IgD-negative memory B cell (primary cell): Measurements from ENCODE around the gene ASIC3. TPM values are rescaled to one million over a fixed set of nuclear protein-coding genes. Genes with fewer than 3 reads are reported as not detected.
A peak's percentile ranks its signal among the peaks of the same experiment; 100 is the strongest.

Experiments
- H3K27ac Mint-ChIP-seq, 3 donors: one replicate each; pipeline ENCODE4 v1.8.0; 2020 to 2022; ENCODE audit warnings: mild to moderate bottlenecking in 3 of 3, mixed read lengths in 3 of 3, moderate library complexity in 1 of 3
- H3K27me3 Mint-ChIP-seq: one replicate; pipeline ENCODE4 v1.8.0; 2021; ENCODE audit warnings: mixed read lengths
- H3K36me3 Mint-ChIP-seq: one replicate; pipeline ENCODE4 v1.8.0; 2020; ENCODE audit warnings: mild to moderate bottlenecking, mixed read lengths
- H3K4me1 Mint-ChIP-seq, 3 donors: one replicate each; pipeline ENCODE4 v1.8.0; 2020 to 2022; ENCODE audit warnings: mixed read lengths in 3 of 3, mild to moderate bottlenecking in 1 of 3
- H3K4me3 Mint-ChIP-seq, 4 donors: one replicate each; pipeline ENCODE4 v1.8.0; 2020 to 2022; ENCODE audit warnings: mild to moderate bottlenecking in 4 of 4, mixed read lengths in 4 of 4, moderate library complexity in 3 of 4
- H3K9me3 Mint-ChIP-seq, 3 donors: one replicate each; pipeline ENCODE4 v1.8.0; 2020 to 2021; ENCODE audit warnings: mixed read lengths in 3 of 3, mild to moderate bottlenecking in 1 of 3
- polyA plus RNA-seq: library from polyadenylated mRNA; unstranded; fragments of 300-500 nt; fragmentation: Illumina TruSeq; gene quantifications from one replicate; pipeline ENCODE4 v1.2.3, GENCODE V29; 2021

The ASIC3 gene
- polyA plus RNA-seq, 1 donor from 2014 or later: not detected

- H3K4me3 Mint-ChIP-seq: no peak overlapping the region
- H3K9me3 Mint-ChIP-seq: no peaks in the 10 kb centered on the region
- H3K36me3 Mint-ChIP-seq: peaks cover 1% of the 10 kb centered on the region
- peaks cover 11% of the 10 kb centered on the region for H3K27me3 Mint-ChIP-seq
- peaks cover 0 to 4% (median 0%) of the 10 kb centered on the region in 3 donors for H3K4me1 Mint-ChIP-seq
- no peak overlapping the region for H3K27ac Mint-ChIP-seq
These were observed 2.8 kb downstream of the ASIC3 start for GRCh38 chr7:151051108-151051507.

GRCh38 chr7:151053096-151053495 lies 4.8 kb downstream of the ASIC3 start:
- Mint-ChIP-seq H3K36me3 (peaks cover 1% of the 10 kb centered on the region), H3K9me3 (no peaks in the 10 kb centered on the region), H3K4me3 (no peak overlapping the region), H3K4me1 (peaks cover 5 to 9% (median 6%) of the 10 kb centered on the region in 3 donors), H3K27ac (no peak overlapping the region), H3K27me3 (peaks cover 11% of the 10 kb centered on the region)

GRCh38 chr7:151053751-151054150 lies 5.4 kb downstream of the ASIC3 start:
- Mint-ChIP-seq H3K4me1 (peaks cover 8 to 9% (median 8%) of the 10 kb centered on the region in 3 donors), H3K4me3 (no peak overlapping the region), H3K27me3 (peaks cover 11% of the 10 kb centered on the region), H3K27ac (no peak overlapping the region), H3K9me3 (no peaks in the 10 kb centered on the region), H3K36me3 (peaks cover 1% of the 10 kb centered on the region)

GRCh38 chr7:151056283-151056665 lies 7.9 kb downstream of the ASIC3 start:
- H3K4me1 Mint-ChIP-seq: peaks cover 9 to 11% (median 9%) of the 10 kb centered on the region in 3 donors
- H3K27me3 Mint-ChIP-seq: peaks cover 10% of the 10 kb centered on the region
- H3K27ac Mint-ChIP-seq: no peak overlapping the region
- H3K36me3 Mint-ChIP-seq: peaks cover 1% of the 10 kb centered on the region
- H3K4me3 Mint-ChIP-seq: peak overlapping the region; percentile 69 to 99 (median 94)
- H3K9me3 Mint-ChIP-seq: no peaks in the 10 kb centered on the region

GRCh38 chr7:151056666-151057505 lies 8.6 kb downstream of the ASIC3 start:
- peak overlapping the region; percentile 89 to 99 (median 98) for H3K4me3 Mint-ChIP-seq
- peak overlapping the region in 1 of 3 donors; percentile 94 for H3K27ac Mint-ChIP-seq
- peaks cover 1% of the 10 kb centered on the region for H3K36me3 Mint-ChIP-seq
- H3K27me3 Mint-ChIP-seq: peaks cover 5% of the 10 kb centered on the region
- no peaks in the 10 kb centered on the region for H3K9me3 Mint-ChIP-seq
- H3K4me1 Mint-ChIP-seq: peaks cover 9 to 11% (median 11%) of the 10 kb centered on the region in 3 donors

GRCh38 chr7:151057506-151057988 lies 9.2 kb downstream of the ASIC3 start, which contains the start of gene CDK5:
Gene CDK5 (minus strand): TSS chr7:151057897. CDS start chr7:151057848, 49 bp downstream.
- H3K36me3 Mint-ChIP-seq: peaks cover 1% of the 10 kb centered on the region
- peak within 1 kb of the TSS; percentile 89 to 99 (median 98) for H3K4me3 Mint-ChIP-seq
- H3K27me3 Mint-ChIP-seq: peaks cover 2% of the 10 kb centered on the region
- no peaks in the 10 kb centered on the region for H3K9me3 Mint-ChIP-seq
- H3K4me1 Mint-ChIP-seq: peaks cover 9 to 11% (median 10%) of the 10 kb centered on the region in 3 donors
- H3K27ac Mint-ChIP-seq: peak within 1 kb of the TSS; percentile 94 to 96 (median 95)

GRCh38 chr7:151057989-151058780 lies 9.9 kb downstream of the ASIC3 start:
- Mint-ChIP-seq H3K27ac (peak overlapping the region; percentile 94 to 96 (median 95)), H3K36me3 (no peaks in the 10 kb centered on the region), H3K4me1 (peaks cover 9 to 11% (median 9%) of the 10 kb centered on the region in 3 donors), H3K9me3 (no peaks in the 10 kb centered on the region), H3K4me3 (peak overlapping the region; percentile 89 to 99 (median 98)), H3K27me3 (no peaks in the 10 kb centered on the region)

- Mint-ChIP-seq H3K4me3 (peak overlapping the region; percentile 89 to 99 (median 98)), H3K4me1 (peaks cover 9 to 11% (median 9%) of the 10 kb centered on the region in 3 donors), H3K27me3 (no peaks in the 10 kb centered on the region)
These were observed 10.5 kb downstream of the ASIC3 start for GRCh38 chr7:151058781-151059366.

GRCh38 chr7:151059367-151060112 lies 11.2 kb downstream of the ASIC3 start, which contains the start of gene SLC4A2:
Gene SLC4A2 (plus strand): TSS chr7:151059589. CDS start chr7:151061988, 2,399 bp downstream.
- no peaks in the 10 kb centered on the region for H3K36me3 Mint-ChIP-seq
- H3K9me3 Mint-ChIP-seq: no peaks in the 10 kb centered on the region
- peak within 1 kb of the TSS; percentile 89 to 99 (median 98) for H3K4me3 Mint-ChIP-seq
- H3K27ac Mint-ChIP-seq: peak within 1 kb of the TSS; percentile 94 to 96 (median 95)
- H3K4me1 Mint-ChIP-seq: peaks cover 9 to 11% (median 9%) of the 10 kb centered on the region in 3 donors
- no peaks in the 10 kb centered on the region for H3K27me3 Mint-ChIP-seq

More at GRCh38 chr7:151058781-151059366, 10.5 kb downstream of the ASIC3 start:
- H3K9me3 Mint-ChIP-seq: no peaks in the 10 kb centered on the region
- H3K36me3 Mint-ChIP-seq: no peaks in the 10 kb centered on the region
- H3K27ac Mint-ChIP-seq: peak overlapping the region; percentile 94 to 96 (median 95)

- H3K4me3 Mint-ChIP-seq: peak overlapping the region; percentile 89 to 99 (median 98)
- no peaks in the 10 kb centered on the region for H3K9me3 Mint-ChIP-seq
- no peaks in the 10 kb centered on the region for H3K27me3 Mint-ChIP-seq
- peak overlapping the region; percentile 23 to 96 (median 31) for H3K27ac Mint-ChIP-seq
- H3K4me1 Mint-ChIP-seq: peaks cover 9 to 11% (median 9%) of the 10 kb centered on the region in 3 donors
- no peaks in the 10 kb centered on the region for H3K36me3 Mint-ChIP-seq
These were observed 11.7 kb downstream of the ASIC3 start for GRCh38 chr7:151060113-151060415.

- no peaks in the 10 kb centered on the region for H3K27me3 Mint-ChIP-seq
- H3K9me3 Mint-ChIP-seq: no peaks in the 10 kb centered on the region
- H3K27ac Mint-ChIP-seq: peak overlapping the region; percentile 10 to 96 (median 23)
- H3K4me1 Mint-ChIP-seq: peaks cover 9 to 11% (median 9%) of the 10 kb centered on the region in 3 donors
- peak overlapping the region; percentile 89 to 99 (median 98) for H3K4me3 Mint-ChIP-seq
- H3K36me3 Mint-ChIP-seq: no peaks in the 10 kb centered on the region
These were observed 12.3 kb downstream of the ASIC3 start for GRCh38 chr7:151060416-151061212.

- no peaks in the 10 kb centered on the region for H3K9me3 Mint-ChIP-seq
- H3K4me3 Mint-ChIP-seq: peak overlapping the region in 2 of 4 donors; percentile 51 to 99
- H3K36me3 Mint-ChIP-seq: no peaks in the 10 kb centered on the region
- H3K27ac Mint-ChIP-seq: no peak overlapping the region
- H3K4me1 Mint-ChIP-seq: peaks cover 9 to 11% (median 9%) of the 10 kb centered on the region in 3 donors
- H3K27me3 Mint-ChIP-seq: no peaks in the 10 kb centered on the region
These were observed 13.1 kb downstream of the ASIC3 start for GRCh38 chr7:151061213-151062110.

GRCh38 chr7:151062111-151062398 lies 13.7 kb downstream of the ASIC3 start:
- Mint-ChIP-seq H3K27ac (no peak overlapping the region), H3K9me3 (no peaks in the 10 kb centered on the region), H3K27me3 (no peaks in the 10 kb centered on the region), H3K36me3 (no peaks in the 10 kb centered on the region), H3K4me3 (peak overlapping the region in 2 of 4 donors; percentile 23 to 99), H3K4me1 (peaks cover 9% of the 10 kb centered on the region in 3 donors)
